A673 (cell line): ENCODE results near the gene SHC3. TPM values are rescaled to one million over a fixed set of nuclear protein-coding genes. Genes with fewer than 3 reads are reported as not detected.

Experiments
- BruUV-seq: library from RNA; stranded (reverse); fragments of 400-500 nt; replicated peaks from 2 replicates; lab custom pipeline; 2021; lab: Mats Ljungman, UMichigan
- CTCF ChIA-PET: fragments of 300-600 bp; sonication (Branson Sonifier 250); formaldehyde crosslinking; loops from one replicate; lab custom pipeline; 2022; ENCODE audit warnings: antibody characterized with exemption; lab: Charles Lee
- POLR2A ChIA-PET: fragments of 300-600 bp; sonication (Branson Sonifier 250); formaldehyde crosslinking; loops from one replicate; lab custom pipeline; 2022; ENCODE audit warnings: antibody characterized with exemption; ENCODE audit not compliant: low non-redundant PET; lab: Charles Lee
- DNase-seq: peaks from one replicate; pipeline ENCODE4 v3.0.0-alpha.2; 2015; ENCODE audit warnings: low spot score
- H3K27ac ChIP-seq: fragments of 200-600 bp; sonication (generic); 2 replicates; pipeline ENCODE4 v1.5.1; 2016; ENCODE audit warnings: mixed run types, low read depth, mild to moderate bottlenecking, mixed read lengths, antibody characterized with exemption, low read length; ENCODE audit not compliant: poor library complexity, severe bottlenecking
- H3K27me3 ChIP-seq: fragments of 200-600 bp; sonication (generic); replicated peaks from 2 replicates; pipeline ENCODE4 v1.6.1; 2017; ENCODE audit warnings: mixed run types, low read depth, mild to moderate bottlenecking, mixed read lengths, antibody characterized with exemption, low read length; ENCODE audit not compliant: insufficient read depth, poor library complexity
- H3K36me3 ChIP-seq: fragments of 200-600 bp; sonication (generic); 2 replicates; pipeline ENCODE4 v1.6.1; 2016; ENCODE audit warnings: mixed run types, mild to moderate bottlenecking, mixed read lengths, antibody characterized with exemption, low read length; ENCODE audit not compliant: insufficient read depth, poor library complexity, severe bottlenecking
- H3K4me1 ChIP-seq: fragments of 200-600 bp; sonication (generic); 2 replicates; pipeline ENCODE4 v1.6.1; 2017; ENCODE audit warnings: mixed run types, mild to moderate bottlenecking, mixed read lengths, antibody characterized with exemption, low read length; ENCODE audit not compliant: insufficient read depth, poor library complexity, severe bottlenecking
- H3K4me3 ChIP-seq: fragments of 200-600 bp; sonication (generic); 2 replicates; pipeline ENCODE4 v1.5.1; 2016; ENCODE audit warnings: low read depth, mixed run types, mild to moderate bottlenecking, mixed read lengths, low read length; ENCODE audit not compliant: poor library complexity, severe bottlenecking
- H3K9me3 ChIP-seq: fragments of 200-600 bp; sonication (generic); 2 replicates; pipeline ENCODE4 v1.6.1; 2016; ENCODE audit warnings: mixed run types, low read depth, mild to moderate bottlenecking, mixed read lengths, antibody characterized with exemption, low read length; ENCODE audit not compliant: poor library complexity, severe bottlenecking
- EZH2 ChIP-seq: fragments of 200-600 bp; sonication (generic); IDR thresholded peaks from 2 replicates; pipeline ENCODE4 v1.6.1; 2017; ENCODE audit warnings: borderline replicate concordance, low read depth, mild to moderate bottlenecking, mixed read lengths, antibody characterized with exemption, low read length; ENCODE audit not compliant: poor library complexity, severe bottlenecking
- intact Hi-C: fragments of 100-400 bp; cut with micrococcal nuclease; formaldehyde crosslinking; loops from one replicate; pipeline ENCODE4 v1.10.0; 2022; ENCODE audit not compliant: unreplicated experiment
- total RNA-seq: library from RNA; stranded (reverse); gene quantifications from 2 replicates; pipeline ENCODE4 v1.2.3, GENCODE V29; 2021
- TF ChIP-seq, protein P1 (sequence below): fragments of 300-800, 200-600 bp; sonication (generic); conservative IDR thresholded peaks from 2 replicates; pipeline ENCODE4 v1.5.1; 2017; ENCODE audit warnings: low read depth, mild to moderate bottlenecking, antibody characterized with exemption, low read length, moderate library complexity, mixed read lengths

The SHC3 gene
- total RNA-seq, 1 experiment from 2014 or later: 6.6 TPM

DNA sequence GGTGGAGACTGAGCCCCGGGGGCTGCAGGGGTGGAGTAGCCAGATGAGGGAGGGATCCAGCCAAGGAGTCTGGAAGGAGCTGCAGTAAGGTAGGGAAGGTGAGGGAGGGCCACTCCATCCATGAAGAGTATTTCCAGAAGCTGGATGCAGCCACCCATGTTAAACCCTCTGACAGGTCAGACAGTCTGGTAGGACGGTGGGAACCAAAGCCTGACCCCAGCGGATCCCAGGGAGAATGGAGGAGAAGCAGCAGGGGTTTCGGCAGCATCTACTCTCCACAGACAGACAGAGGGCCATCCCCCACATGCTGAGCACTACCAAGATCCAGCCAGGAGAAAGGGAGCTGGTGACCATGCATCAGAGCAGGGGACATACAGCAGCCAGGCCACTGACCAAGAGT is 209.8 kb downstream of the SHC3 start:
- no TSS peak for BruUV-seq
- DNase-seq: no peak

DNA sequence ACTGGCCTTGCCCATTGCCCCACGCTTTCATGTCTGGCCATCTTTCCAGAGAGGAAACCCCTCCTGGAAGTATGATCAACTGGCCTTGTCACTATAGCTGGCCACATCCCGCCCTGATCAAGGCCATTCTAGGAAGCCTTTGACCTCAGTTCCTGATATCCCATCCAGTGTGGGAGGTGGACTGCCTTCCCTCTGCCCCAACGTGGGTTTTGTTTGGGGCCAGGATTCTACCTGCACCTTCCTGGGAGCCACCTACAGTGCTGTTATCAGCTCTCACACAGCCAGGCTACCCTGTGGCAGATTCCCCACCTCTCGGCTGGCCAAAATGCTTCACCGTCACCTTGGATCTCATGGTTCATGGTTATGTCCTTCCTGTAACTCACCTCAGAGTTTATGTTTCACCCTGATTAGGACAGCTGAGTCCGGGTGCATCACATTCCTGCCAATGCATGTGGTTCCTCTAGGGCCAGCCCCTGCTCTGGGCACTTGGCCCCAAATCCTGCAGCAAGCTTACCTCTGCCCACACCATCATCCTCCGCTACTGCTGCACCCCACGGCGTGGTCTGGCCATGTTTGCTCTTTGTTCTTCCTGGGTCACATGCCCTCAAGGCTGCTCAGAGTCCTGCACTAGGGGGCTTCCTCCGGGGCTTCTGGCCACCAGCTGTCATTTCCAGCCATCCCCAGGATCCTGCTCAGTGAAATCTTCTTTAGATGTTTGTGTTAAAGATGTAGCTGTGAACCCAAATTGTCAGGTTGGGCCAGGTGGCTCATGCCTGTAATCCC is 211.5 kb downstream of the SHC3 start:
- Histone ChIP-seq H3K4me3 (no peak overlapping the region), H3K27ac (no peak overlapping the region), H3K4me1 (no peaks in the 10 kb centered on the region), H3K27me3 (no peaks in the 10 kb centered on the region), H3K36me3 (no peaks in the 10 kb centered on the region), H3K9me3 (no peaks in the 10 kb centered on the region)
- TF ChIP-seq, protein P1, sequence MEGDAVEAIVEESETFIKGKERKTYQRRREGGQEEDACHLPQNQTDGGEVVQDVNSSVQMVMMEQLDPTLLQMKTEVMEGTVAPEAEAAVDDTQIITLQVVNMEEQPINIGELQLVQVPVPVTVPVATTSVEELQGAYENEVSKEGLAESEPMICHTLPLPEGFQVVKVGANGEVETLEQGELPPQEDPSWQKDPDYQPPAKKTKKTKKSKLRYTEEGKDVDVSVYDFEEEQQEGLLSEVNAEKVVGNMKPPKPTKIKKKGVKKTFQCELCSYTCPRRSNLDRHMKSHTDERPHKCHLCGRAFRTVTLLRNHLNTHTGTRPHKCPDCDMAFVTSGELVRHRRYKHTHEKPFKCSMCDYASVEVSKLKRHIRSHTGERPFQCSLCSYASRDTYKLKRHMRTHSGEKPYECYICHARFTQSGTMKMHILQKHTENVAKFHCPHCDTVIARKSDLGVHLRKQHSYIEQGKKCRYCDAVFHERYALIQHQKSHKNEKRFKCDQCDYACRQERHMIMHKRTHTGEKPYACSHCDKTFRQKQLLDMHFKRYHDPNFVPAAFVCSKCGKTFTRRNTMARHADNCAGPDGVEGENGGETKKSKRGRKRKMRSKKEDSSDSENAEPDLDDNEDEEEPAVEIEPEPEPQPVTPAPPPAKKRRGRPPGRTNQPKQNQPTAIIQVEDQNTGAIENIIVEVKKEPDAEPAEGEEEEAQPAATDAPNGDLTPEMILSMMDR: no peak
- TF ChIP-seq EZH2: no peak
- intact Hi-C loops: no loop called here
- ChIA-PET POLR2A (no interaction called here), CTCF (no interaction called here)
- no TSS peak for BruUV-seq
- no peak for DNase-seq

More for the DNA sequence above, 209.8 kb downstream of the SHC3 start:
- Histone ChIP-seq H3K27me3 (no peaks in the 10 kb centered on the region), H3K36me3 (no peaks in the 10 kb centered on the region), H3K9me3 (no peaks in the 10 kb centered on the region), H3K4me1 (no peaks in the 10 kb centered on the region), H3K27ac (no peak overlapping the region), H3K4me3 (no peak overlapping the region)
- no peak for TF ChIP-seq EZH2
- TF ChIP-seq, protein P1: no peak
- intact Hi-C loops: no loop called here
- POLR2A ChIA-PET: no interaction called here
- CTCF ChIA-PET: no interaction called here

DNA sequence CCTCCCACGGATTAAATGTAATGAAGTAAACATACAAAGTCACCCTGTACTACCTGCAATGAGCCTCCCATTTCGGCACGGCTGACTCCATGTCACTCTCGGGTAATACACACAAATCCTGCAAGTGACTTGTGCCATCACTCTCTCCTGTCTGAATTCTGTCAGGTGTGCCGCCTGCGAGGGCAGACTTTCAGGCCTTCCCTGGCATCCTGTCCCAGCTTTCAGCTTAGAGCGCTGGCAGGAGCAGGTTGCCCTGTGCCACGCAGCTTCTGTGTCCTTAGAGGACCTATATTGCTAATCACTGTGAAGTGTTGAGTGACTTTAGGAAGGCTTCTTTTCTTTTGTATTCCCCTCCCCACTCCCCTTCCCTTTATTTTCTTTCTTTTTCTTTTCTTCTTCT is 213.1 kb downstream of the SHC3 start:
- Histone ChIP-seq H3K27me3 (no peaks in the 10 kb centered on the region), H3K4me1 (no peaks in the 10 kb centered on the region), H3K4me3 (no peak overlapping the region), H3K27ac (no peak overlapping the region), H3K9me3 (no peaks in the 10 kb centered on the region), H3K36me3 (no peaks in the 10 kb centered on the region)
- POLR2A ChIA-PET: interaction anchor here (0.7 kb wide), 1 partner anchor 944 kb away, joined by 4 read pairs; no protein-coding TSS in a partner anchor
- CTCF ChIA-PET: no interaction called here
- intact Hi-C loops: no loop called here
- DNase-seq: no peak
- TF ChIP-seq, protein P1: no peak
- TF ChIP-seq EZH2: no peak
- BruUV-seq: no TSS peak
